IPS-18c (cell line): ENCODE measurements around the gene OR52B4.
"Not testable (repeated sequence)": the region's sequence is repeated elsewhere in the genome, so short reads cannot be mapped to it uniquely, and the experiment has no call there.

ENCODE experiments used
- H3K4me3 ChIP-seq: 2 replicates; pipeline ENCODE4 v1.7.0; 2013; ENCODE audit warnings: low read depth, mild to moderate bottlenecking, low read length, moderate library complexity; ENCODE audit not compliant: insufficient read depth
- H3K9me3 ChIP-seq: one replicate; pipeline ENCODE4 v1.6.1; 2013; ENCODE audit warnings: mild to moderate bottlenecking, low read length, moderate library complexity; ENCODE audit not compliant: control insufficient read depth, insufficient read depth

The OR52B4 gene

DNA sequence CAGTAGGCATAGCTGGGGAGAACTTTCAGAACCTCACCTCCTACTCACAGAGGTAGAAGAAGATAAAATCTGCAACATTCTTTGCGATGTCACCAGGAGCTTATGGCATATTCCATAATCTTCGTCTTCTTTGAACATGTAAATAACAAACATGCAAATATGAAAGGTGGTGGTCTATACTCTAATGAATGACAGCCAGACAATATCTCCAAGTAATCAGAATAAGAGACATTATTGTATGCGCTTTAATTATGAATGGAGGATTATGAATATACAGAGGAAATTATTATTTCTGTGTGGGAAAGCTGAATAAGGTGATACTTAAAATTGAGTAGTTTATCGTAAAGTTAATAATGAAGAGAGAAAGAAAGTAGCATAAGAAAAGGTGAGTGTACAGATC, at the start of gene OR52B4:
Gene OR52B4, minus strand, starts transcription at position 101 of the 400 bp plus-strand sequence. Its CDS starts 91 bp downstream, at position 10.
- Histone ChIP-seq H3K9me3 (no peaks in the 10 kb centered on the region), H3K4me3 (no peak within 1 kb of the TSS)

DNA sequence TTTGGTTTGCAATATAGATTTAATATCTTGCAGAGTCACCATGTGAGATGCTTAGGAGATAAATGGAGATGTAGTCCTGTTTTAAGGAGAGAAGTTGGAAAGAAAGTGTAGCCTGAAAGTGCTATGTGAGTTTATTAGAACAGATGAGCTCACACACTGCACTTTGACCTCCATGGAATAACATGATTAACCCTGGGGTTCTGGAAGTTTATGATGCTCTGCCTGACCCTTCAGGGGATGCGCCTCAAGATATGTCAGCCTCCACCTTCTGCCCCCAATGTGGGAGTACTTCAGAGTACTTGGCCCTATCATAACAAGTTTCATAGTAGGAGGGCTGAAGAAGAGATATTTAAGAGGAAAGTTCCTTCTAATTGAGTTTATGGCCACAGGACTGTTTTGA, 48.6 kb upstream of the OR52B4 start:
- H3K9me3 ChIP-seq = no peaks in the 10 kb centered on the region

DNA sequence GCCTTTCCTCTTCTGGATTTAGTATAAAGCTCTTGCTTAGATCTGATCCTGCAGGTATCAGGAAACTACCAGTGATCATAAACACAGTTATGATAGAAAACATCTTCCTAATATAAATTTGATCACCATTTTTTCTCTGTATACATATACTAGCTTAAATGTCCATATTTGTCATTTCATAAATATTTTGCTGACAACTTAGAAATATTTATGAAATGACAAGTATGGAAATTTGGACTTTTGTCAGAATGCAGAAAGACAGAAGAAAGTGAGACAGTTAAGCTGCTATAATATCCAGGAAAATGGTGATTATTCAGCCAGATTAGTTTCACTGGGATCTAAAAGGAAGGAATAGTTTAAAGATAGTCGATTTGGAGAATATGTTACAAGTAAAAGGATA, 48.1 kb upstream of the OR52B4 start:
- H3K9me3 ChIP-seq = no peaks in the 10 kb centered on the region
- no peak overlapping the region for H3K4me3 ChIP-seq

More for the DNA sequence above, 48.6 kb upstream of the OR52B4 start:
- H3K4me3 ChIP-seq = no peak overlapping the region

DNA sequence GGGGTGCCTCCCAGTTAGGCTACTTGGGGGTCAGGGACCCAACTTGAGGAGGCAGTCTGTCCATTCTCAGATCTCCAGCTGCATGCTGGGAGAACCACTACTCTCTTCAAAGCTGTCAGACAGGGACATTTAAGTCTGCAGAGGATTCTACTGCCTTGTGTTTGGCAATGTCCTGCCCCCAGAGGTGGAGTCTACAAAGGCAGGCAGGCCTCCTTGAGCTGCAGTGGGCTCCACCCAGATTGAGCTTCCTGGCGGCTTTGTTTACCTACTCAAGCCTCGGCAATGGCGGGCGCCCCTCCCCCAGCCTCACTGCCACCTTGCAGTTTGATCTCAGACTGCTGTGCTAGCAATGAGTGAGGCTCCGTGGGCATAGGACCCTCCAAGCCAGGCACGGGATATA, 38.0 kb upstream of the OR52B4 start:
- H3K4me3 ChIP-seq, H3K9me3 ChIP-seq: not testable (repeated sequence)

DNA sequence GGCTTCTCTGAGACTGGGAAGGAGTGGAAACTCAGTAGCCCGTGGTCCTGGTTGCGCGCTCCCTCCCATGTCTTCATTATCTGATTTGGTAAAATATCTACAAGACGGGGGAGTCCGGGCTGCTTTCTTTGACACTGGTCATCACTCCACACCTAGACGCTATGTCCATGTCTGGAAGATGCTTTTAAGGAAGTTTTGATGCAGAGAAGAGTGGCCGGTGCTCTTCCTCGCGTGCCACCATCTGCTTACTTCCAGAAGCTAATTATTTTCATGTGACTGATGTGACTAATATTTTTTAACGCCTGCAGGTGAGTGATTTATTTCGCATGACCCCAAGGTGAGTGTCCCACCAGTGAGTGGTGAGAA, 25.7 kb upstream of the OR52B4 start:
- H3K4me3 ChIP-seq = peak overlapping the region; percentile 99
- peaks cover 2% of the 10 kb centered on the region for H3K9me3 ChIP-seq

DNA sequence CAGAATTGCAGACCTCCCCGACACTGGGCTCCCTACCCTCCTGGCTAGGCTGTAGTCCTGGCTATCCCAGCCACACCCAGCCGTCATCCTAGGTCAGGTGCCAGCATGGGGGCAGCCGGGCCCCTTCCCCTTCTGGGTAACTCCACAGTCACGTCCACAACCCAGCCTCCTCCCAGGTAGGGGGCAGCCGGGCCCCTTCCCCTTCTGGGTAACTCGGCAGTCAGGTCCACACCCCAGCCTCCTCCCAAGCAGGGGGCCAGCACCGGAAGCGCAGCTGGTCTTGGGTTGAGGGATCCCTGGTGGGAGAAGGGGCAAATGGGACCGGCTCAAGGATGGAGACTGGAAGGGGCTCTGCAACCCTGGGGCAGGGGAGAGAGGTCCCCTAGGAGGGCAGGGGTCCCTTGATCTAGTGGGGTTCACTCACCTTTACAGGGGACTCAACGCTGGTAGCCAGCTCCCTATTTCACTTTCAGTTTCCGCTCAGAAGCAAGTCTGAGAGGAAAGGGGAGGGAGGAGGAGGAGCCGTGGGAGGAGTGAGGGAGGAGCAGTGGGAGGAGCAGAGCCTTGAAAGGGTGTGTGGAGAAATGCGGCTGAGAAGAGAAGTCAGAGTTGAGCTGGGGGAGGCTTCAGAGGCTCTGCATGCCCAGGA, 25.1 kb upstream of the OR52B4 start, which contains the start of gene TRIM21:
Gene TRIM21, minus strand, starts transcription at position 494 of the 649 bp plus-strand sequence. CDS start 3,293 bp downstream, outside the sequence.
- Histone ChIP-seq H3K4me3 (peak within 1 kb of the TSS; percentile 99), H3K9me3 (peaks cover 2% of the 10 kb centered on the region)

DNA sequence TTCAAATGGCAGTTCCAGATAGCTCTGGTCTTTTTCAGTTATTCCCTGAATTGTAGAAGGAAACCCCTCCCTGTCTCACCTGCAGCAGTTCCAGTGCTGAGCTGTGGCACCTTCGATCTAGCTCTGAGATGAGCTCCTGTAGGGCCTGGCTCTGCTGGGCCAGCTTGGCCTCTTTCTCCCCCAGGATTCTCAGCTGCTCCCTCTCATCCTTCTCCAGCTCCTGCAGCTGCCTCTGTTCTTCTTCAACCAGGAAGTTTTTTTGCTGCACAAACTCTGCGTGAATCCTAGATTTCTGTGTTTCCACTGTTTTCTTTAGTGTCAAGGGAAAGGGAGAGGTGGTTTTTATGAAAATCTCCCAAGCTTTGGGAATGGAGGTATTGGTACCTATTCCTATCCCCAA, 20.0 kb upstream of the OR52B4 start:
- Histone ChIP-seq H3K4me3 (no peak overlapping the region), H3K9me3 (peaks cover 2% of the 10 kb centered on the region)

DNA sequence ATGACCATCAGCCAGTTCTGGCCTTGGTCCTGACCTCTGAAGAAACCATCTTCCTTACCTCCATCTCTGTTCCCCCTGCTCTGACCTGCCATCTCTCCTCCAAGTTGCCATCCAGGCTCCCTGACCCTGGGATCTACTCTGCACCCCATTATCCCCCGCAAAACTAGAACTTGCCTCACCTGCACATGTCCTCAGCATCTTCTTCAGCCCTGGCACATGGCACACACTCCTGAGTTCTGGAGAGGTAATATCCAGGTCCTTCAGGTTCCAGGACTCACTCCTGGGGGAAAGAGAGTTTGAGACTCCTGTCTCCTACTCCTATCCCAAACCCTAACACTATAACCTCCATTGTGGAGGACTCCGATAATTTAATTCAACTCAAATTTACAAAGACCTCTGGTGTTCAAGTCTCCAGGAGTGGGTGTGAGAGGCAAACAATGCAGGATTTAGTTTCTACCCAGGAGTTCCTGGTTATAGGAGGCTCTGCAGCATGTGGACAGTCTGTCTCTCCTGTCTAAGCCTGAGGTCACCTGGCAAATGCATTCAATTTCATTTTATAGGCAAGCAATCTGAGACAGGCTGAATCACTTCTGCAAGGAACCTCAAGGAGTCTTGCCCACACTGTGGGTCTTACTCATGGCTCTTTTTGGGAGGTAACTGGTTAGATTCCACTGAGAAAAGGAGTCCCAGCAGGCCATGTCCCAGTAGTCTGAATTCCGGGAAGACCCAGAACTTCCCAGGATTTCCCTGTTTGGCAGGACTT, 18.0 kb upstream of the OR52B4 start:
- H3K9me3 ChIP-seq = peaks cover 2% of the 10 kb centered on the region
- no peak overlapping the region for H3K4me3 ChIP-seq

DNA sequence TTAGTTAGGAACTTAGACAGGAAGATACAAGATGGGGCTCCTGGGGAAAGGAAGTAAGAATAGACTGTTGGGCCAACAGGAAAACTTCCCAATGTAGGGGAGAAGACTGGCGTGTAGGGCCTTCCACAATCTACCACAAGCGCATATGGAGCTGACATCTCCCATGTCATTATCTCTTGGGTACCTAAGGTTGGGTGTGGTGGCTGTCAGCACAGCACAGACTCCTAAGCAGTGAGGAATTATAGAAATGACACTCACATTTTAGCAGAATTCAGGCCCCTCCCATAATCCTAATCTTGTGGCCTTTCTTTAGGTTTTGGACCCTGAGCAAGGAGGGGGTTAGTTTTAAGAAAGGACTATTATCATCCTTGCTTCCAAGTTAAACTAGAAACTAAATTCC, 13.7 kb upstream of the OR52B4 start:
- no peaks in the 10 kb centered on the region for H3K9me3 ChIP-seq
- no peak overlapping the region for H3K4me3 ChIP-seq

DNA sequence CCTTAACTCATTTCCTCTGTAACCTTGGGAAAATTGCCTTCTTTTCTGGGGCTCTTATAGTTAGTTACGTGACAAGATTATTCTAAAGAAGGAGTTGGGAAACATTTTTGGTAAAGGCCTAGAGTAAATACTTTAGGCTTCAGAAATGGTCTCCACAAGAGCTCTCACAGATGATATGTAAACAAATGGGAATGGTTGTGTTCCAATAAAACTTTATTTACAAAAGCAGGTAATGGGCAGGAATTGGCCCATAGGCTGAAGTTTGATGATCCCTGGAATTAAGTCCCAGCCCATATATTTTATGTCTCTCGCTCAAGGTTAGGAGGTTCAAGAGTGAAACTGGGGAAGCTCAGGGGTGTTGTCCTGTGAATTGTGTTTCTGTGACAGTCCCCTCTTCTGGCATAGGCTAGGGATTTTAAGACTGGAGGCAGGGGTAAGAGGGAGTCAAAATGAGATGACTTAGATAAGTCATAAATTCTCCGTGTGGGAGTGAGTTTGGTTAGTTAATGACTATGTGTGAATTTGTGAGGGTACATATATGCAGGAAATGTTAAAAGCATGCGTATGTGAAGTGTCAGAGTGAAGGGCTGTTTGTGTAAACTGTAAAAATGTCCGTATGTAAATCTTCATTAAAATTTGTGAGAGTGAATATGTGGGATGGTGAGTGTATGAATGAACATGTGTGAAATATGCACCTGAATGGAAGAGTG, 7.4 kb upstream of the OR52B4 start:
- no peaks in the 10 kb centered on the region for H3K9me3 ChIP-seq
- no peak overlapping the region for H3K4me3 ChIP-seq

DNA sequence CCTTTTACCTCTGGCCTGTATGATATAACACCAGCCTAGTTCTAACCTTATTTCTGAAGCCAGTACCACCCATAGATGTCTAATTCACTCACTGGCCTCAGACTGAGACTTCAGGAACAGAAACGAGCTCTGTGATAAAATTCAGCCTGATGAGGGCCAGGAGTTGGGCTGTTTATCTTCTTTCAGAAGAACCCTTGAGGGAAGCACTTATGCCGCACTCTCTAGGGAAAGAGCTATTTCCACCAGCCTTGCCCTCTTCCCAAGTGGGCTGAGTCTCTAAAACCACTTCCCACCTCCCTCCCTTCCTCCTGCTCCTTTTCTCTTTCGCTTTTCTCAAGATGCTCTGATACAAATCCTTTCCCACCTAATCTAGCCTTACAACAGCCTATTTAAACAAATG, 2.0 kb upstream of the OR52B4 start:
- H3K9me3 ChIP-seq = no peaks in the 10 kb centered on the region

DNA sequence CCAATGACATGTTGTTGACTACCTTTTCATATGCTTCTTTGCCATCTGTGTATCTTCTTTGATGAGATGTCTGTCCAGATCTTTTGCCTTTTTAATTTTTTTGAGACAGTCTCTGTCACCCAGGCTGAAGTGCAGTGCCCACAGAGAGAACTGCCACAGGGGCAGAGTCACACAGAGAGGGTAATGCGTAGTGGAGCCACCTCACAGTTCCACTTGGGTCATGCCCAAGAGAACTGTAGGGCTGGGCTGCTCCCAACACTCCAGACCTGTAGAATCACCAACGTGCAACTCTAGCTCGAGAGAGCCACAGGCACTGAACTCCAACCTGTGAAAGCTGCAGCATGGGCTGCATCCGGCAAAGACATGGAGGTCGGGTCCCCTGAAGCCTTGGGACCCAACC, 20.0 kb downstream of the OR52B4 start:
- not testable (repeated sequence) for H3K4me3 ChIP-seq, H3K9me3 ChIP-seq

More for the DNA sequence above, 2.0 kb upstream of the OR52B4 start:
- no peak overlapping the region for H3K4me3 ChIP-seq

DNA sequence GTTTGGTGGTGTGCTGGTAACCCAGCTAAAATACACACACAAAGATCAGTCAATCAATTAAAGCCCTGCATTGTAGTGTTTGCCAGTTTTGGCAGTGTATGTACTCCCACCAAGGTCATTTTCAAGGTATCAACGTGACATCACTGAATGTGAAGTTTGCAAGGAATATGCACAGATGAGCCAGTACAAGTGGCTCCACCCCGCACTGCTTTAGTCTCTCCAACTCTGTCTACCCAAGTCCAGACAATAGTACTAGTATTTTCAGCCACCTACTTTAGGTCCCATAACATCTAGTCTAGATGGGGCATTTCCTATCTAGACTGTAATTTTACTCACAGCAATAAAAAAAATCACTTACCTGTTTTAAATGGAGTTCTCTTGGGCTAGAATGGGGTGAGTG, 22.8 kb downstream of the OR52B4 start:
- not testable (repeated sequence) for H3K4me3 ChIP-seq, H3K9me3 ChIP-seq

DNA sequence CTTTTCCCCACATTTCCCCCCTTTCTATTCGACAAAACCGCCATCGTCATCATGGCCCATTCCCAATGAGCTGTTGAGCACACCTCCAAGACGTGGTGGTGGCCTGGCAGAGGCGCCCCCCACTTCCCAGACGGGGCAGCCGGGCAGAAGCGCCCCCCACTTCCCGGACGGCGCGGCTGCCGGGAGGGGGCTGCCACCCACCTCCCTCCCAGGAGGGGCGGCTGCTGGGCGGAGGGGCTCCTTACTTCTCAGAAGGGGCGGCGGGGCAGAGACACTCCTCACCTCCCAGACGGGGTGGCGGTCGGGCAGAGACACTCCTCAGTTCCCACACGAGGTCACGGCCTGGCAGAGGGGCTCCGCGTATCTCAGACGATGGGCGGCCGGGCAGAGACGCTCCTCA, 33.8 kb downstream of the OR52B4 start:
- H3K4me3 ChIP-seq, H3K9me3 ChIP-seq: not testable (repeated sequence)
